HCT116 (cell line): ENCODE measurements around the gene CDC6. TPM values are rescaled to one million over a fixed set of nuclear protein-coding genes. Genes with fewer than 3 reads are reported as not detected.

ENCODE experiments used
- ATAC-seq: fragments of 200-7000 bp; cut with Tn5 transposase; 2 replicates; pipeline ENCODE4 v1.9.1; 2020; ENCODE audit warnings: mild to moderate bottlenecking, moderate library complexity
- BruUV-seq: library from RNA; stranded (reverse); fragments of 400-500 nt; replicated peaks from 2 replicates; lab custom pipeline; 2021; lab: Mats Ljungman, UMichigan
- CTCF ChIA-PET: fragments of 300-600 bp; sonication (Branson Sonifier 250); formaldehyde crosslinking; loops from one replicate; lab custom pipeline; 2021; ENCODE audit warnings: antibody characterized with exemption; lab: Charles Lee
- POLR2A ChIA-PET: fragments of 300-600, 350-600 bp; sonication (Branson Sonifier 250); formaldehyde crosslinking; loops from one replicate; lab custom pipeline; 2021; ENCODE audit warnings: antibody characterized with exemption; lab: Charles Lee
- RAD21 ChIA-PET, 2 experiments: fragments of 300-600 bp; sonication (Branson Sonifier 250); formaldehyde crosslinking; loops; one replicate each; lab custom pipeline; 2023; ENCODE audit warnings: low total read pairs in 2 of 2; ENCODE audit not compliant: uncharacterized antibody in 2 of 2, unreplicated experiment in 2 of 2, low non-redundant PET in 1 of 2; lab: Charles Lee
- DNase-seq: peaks from one replicate; pipeline ENCODE4 v3.0.0-alpha.2; 2010; ENCODE audit warnings: low read depth, low spot score
- H2AFZ ChIP-seq: fragments of 200-600 bp; shearing (Covaris generic), sonication (generic); 2 replicates; pipeline ENCODE4 v1.6.1; 2017; ENCODE audit warnings: low read depth, mixed run types, mixed read lengths, antibody characterized with exemption, low read length; ENCODE audit not compliant: poor library complexity, severe bottlenecking
- H3K27ac ChIP-seq: 2 replicates; pipeline ENCODE4 v1.5.1; 2012; ENCODE audit warnings: low read depth, low read length
- H3K27me3 ChIP-seq: fragments of 200-600 bp; sonication (generic); 2 replicates; pipeline ENCODE4 v1.6.1; 2016; ENCODE audit warnings: mixed run types, low read length, mixed read lengths; ENCODE audit not compliant: insufficient read depth
- H3K36me3 ChIP-seq, 2 experiments: fragments of 200-500 bp in 1 of 2; fragments of 200-600 bp in 1 of 2; sonication (Bioruptor generic) in 1 of 2; sonication (generic) in 1 of 2; 2 replicates each; pipeline versions ENCODE4 v1.5.1 to v1.6.1; 2014 to 2016; ENCODE audit warnings: low read length in 2 of 2, inconsistent platforms in 1 of 2, mixed read lengths in 1 of 2, mixed run types in 1 of 2; ENCODE audit not compliant: insufficient read depth in 2 of 2, control insufficient read depth in 1 of 2
- H3K4me1 ChIP-seq, 2 experiments: fragments of 200-600 bp in 1 of 2; sonication (generic) in 1 of 2; 2 replicates each; pipeline versions ENCODE4 v1.5.1 to v1.6.1; 2012 to 2017; ENCODE audit warnings: low read length in 2 of 2, inconsistent platforms in 1 of 2, mild to moderate bottlenecking in 1 of 2, mixed read lengths in 1 of 2, mixed run types in 1 of 2, moderate library complexity in 1 of 2; ENCODE audit not compliant: insufficient read depth in 2 of 2, control insufficient read depth in 1 of 2
- H3K4me2 ChIP-seq: fragments of 200-600 bp; sonication (generic); 2 replicates; pipeline ENCODE4 v1.6.1; 2017; ENCODE audit warnings: mixed run types, low read length, mixed read lengths
- H3K4me3 ChIP-seq, 2 experiments: fragments of 200-600 bp in 1 of 2; sonication (generic) in 1 of 2; replicated peaks in 1 of 2; 2 replicates each; pipeline ENCODE4 v1.5.1; 2011 to 2016; ENCODE audit warnings: low read length in 2 of 2, control low read depth in 1 of 2, low read depth in 1 of 2, mild to moderate bottlenecking in 1 of 2, mixed read lengths in 1 of 2, mixed run types in 1 of 2
- H3K79me2 ChIP-seq: fragments of 200-600 bp; sonication (generic); 2 replicates; pipeline ENCODE4 v1.6.1; 2017; ENCODE audit warnings: mild to moderate bottlenecking, mixed run types, low read length, moderate library complexity, mixed read lengths; ENCODE audit not compliant: insufficient read depth
- H3K9ac ChIP-seq: fragments of 200-600 bp; sonication (generic); 2 replicates; pipeline ENCODE4 v1.6.1; 2016; ENCODE audit warnings: low read length, mixed read lengths
- H3K9me2 ChIP-seq: fragments of 200-600 bp; sonication (generic), shearing (Covaris generic); 2 replicates; pipeline ENCODE4 v1.6.1; 2017; ENCODE audit warnings: mixed run types, mild to moderate bottlenecking, moderate library complexity; ENCODE audit not compliant: insufficient read depth
- H3K9me3 ChIP-seq, 2 experiments: fragments of 200-500 bp in 1 of 2; fragments of 200-600 bp in 1 of 2; sonication (Bioruptor generic) in 1 of 2; sonication (generic) in 1 of 2; 2 replicates each; pipeline ENCODE4 v1.6.1; 2014 to 2017; ENCODE audit warnings: low read length in 2 of 2, mixed read lengths in 2 of 2, inconsistent platforms in 1 of 2, low read depth in 1 of 2, mild to moderate bottlenecking in 1 of 2, mixed run types in 1 of 2, moderate library complexity in 1 of 2; ENCODE audit not compliant: control insufficient read depth in 1 of 2, insufficient read depth in 1 of 2
- H4K20me1 ChIP-seq: fragments of 200-600 bp; sonication (generic), shearing (Covaris generic); 2 replicates; pipeline ENCODE4 v1.6.1; 2017; ENCODE audit warnings: mixed run types, mild to moderate bottlenecking, moderate library complexity; ENCODE audit not compliant: insufficient read depth
- ATF3 ChIP-seq: IDR thresholded peaks from 2 replicates; pipeline ENCODE4 v1.6.1; 2012
- EGR1 ChIP-seq: IDR thresholded peaks from 2 replicates; pipeline ENCODE4 v1.6.1; 2012; ENCODE audit warnings: low read depth
- EZH2 ChIP-seq: fragments of 200-600 bp; sonication (generic); IDR thresholded peaks from 2 replicates; pipeline ENCODE4 v1.6.1; 2017; ENCODE audit warnings: antibody characterized with exemption, mixed run types
- EZH2phosphoT487 ChIP-seq: fragments of 200-600 bp; IDR thresholded peaks from 2 replicates; pipeline ENCODE4 v1.6.1; 2018; ENCODE audit warnings: antibody characterized with exemption, borderline replicate concordance
- FOSL1 ChIP-seq: IDR thresholded peaks from 2 replicates; pipeline ENCODE4 v1.6.1; 2012; ENCODE audit warnings: low read depth
- JUND ChIP-seq: IDR thresholded peaks from 2 replicates; pipeline ENCODE4 v1.6.1; 2012
- MAX ChIP-seq: IDR thresholded peaks from 2 replicates; pipeline ENCODE4 v1.6.1; 2012
- POLR2A ChIP-seq: IDR thresholded peaks from 2 replicates; pipeline ENCODE4 v1.7.0; 2011; ENCODE audit warnings: borderline replicate concordance; ENCODE audit not compliant: insufficient read depth, insufficient read length; ENCODE audit errors: extremely low read depth
- POLR2AphosphoS5 ChIP-seq: IDR thresholded peaks from 2 replicates; pipeline ENCODE4 v1.6.1; 2011; ENCODE audit warnings: mild to moderate bottlenecking, low read depth, low read length, moderate library complexity
- RAD21 ChIP-seq: IDR thresholded peaks from 2 replicates; pipeline ENCODE4 v1.6.1; 2012; ENCODE audit warnings: low read depth, mild to moderate bottlenecking
- SIN3A ChIP-seq: IDR thresholded peaks from 2 replicates; pipeline ENCODE4 v1.6.1; 2012; ENCODE audit warnings: low read depth
- SP1 ChIP-seq: IDR thresholded peaks from 2 replicates; pipeline ENCODE4 v1.6.1; 2012; ENCODE audit warnings: low read depth
- YY1 ChIP-seq: IDR thresholded peaks from 2 replicates; pipeline ENCODE4 v1.6.1; 2011; ENCODE audit warnings: low read length, low read depth, moderate library complexity, mild to moderate bottlenecking; ENCODE audit not compliant: insufficient replicate concordance; ENCODE audit errors: extremely low read depth
- ZFX ChIP-seq: fragments of 450-650 bp; IDR thresholded peaks from 2 replicates; pipeline ENCODE4 v1.6.1; 2017
- ZNF274 ChIP-seq: fragments of 200-500 bp; sonication (Bioruptor generic); IDR thresholded peaks from 2 replicates; pipeline ENCODE4 v1.6.1; 2014; ENCODE audit warnings: mild to moderate bottlenecking, low read depth, low read length, inconsistent platforms
- intact Hi-C: fragments of 100-400 bp; cut with micrococcal nuclease; formaldehyde crosslinking; loops from 2 replicates; pipeline ENCODE4 v1.10.0; 2022
- total RNA-seq: library from RNA; stranded (reverse); gene quantifications from one replicate; pipeline ENCODE4 v1.2.1, GENCODE V29; 2021; ENCODE audit not compliant: unreplicated experiment
- TF ChIP-seq, protein P1 (sequence below): IDR thresholded peaks from 2 replicates; pipeline ENCODE4 v1.6.1; 2011; ENCODE audit warnings: mild to moderate bottlenecking, low read length, moderate library complexity; ENCODE audit not compliant: insufficient replicate concordance; ENCODE audit errors: extremely low read depth

The CDC6 gene
- total RNA-seq, 1 experiment from 2014 or later, result 117 TPM

- no peak for DNase-seq
- peak; percentile 8; the same call in 1 of the 2 replicates for ATAC-seq
- Histone ChIP-seq H3K27me3 (no peaks in the 10 kb centered on the region), H3K4me1 (peaks cover 77 to 97% of the 10 kb centered on the region in 2 experiments), H3K79me2 (no peaks in the 10 kb centered on the region), H3K4me2 (peak overlapping the region; percentile 77), H2AFZ (no peak overlapping the region), H3K4me3 (0 out of 4 replicates have a peak overlapping the region, but pooled peaks of 1 of the 2 experiments have one; percentile 4), H3K9me3 (no peaks in the 10 kb centered on the region), H4K20me1 (no peaks in the 10 kb centered on the region), H3K27ac (peak overlapping the region; percentile 56), H3K9me2 (no peaks in the 10 kb centered on the region), H3K9ac (peak overlapping the region; percentile 34), H3K36me3 (no peaks in the 10 kb centered on the region; a peak in 1 of 4 replicates)
- intact Hi-C loops, result no loop called here
- CTCF ChIA-PET, result interaction anchor here (0.6 to 1.0 kb wide), 4 partner anchors 8 to 164 kb away, joined by 3 read pairs; no protein-coding TSS in a partner anchor
- no TSS peak for BruUV-seq
- RAD21 ChIA-PET, result no interaction called here
- TF ChIP-seq SP1, result peak; percentile 69
- no peak; the same call in 1 of the 2 replicates for TF ChIP-seq RAD21
- TF ChIP-seq YY1, result peak; percentile 7
- TF ChIP-seq EGR1, result no peak
- peak; percentile 38 for TF ChIP-seq POLR2AphosphoS5
- peak; percentile 63 for TF ChIP-seq MAX
- no peak for TF ChIP-seq ZFX
- TF ChIP-seq FOSL1, result peak; percentile 51
- no peak for TF ChIP-seq ATF3
- TF ChIP-seq EZH2, result no peak
- no peak for TF ChIP-seq POLR2A
- 0 out of 2 replicates have a peak, but pooled peaks have one; percentile 40 for TF ChIP-seq SIN3A
- TF ChIP-seq ZNF274, result no peak
- peak; percentile 59 for TF ChIP-seq JUND
- TF ChIP-seq, protein P1, sequence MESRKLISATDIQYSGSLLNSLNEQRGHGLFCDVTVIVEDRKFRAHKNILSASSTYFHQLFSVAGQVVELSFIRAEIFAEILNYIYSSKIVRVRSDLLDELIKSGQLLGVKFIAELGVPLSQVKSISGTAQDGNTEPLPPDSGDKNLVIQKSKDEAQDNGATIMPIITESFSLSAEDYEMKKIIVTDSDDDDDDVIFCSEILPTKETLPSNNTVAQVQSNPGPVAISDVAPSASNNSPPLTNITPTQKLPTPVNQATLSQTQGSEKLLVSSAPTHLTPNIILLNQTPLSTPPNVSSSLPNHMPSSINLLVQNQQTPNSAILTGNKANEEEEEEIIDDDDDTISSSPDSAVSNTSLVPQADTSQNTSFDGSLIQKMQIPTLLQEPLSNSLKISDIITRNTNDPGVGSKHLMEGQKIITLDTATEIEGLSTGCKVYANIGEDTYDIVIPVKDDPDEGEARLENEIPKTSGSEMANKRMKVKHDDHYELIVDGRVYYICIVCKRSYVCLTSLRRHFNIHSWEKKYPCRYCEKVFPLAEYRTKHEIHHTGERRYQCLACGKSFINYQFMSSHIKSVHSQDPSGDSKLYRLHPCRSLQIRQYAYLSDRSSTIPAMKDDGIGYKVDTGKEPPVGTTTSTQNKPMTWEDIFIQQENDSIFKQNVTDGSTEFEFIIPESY, result no peak
- no peak for TF ChIP-seq EZH2phosphoT487
- POLR2A ChIA-PET, result interaction anchor here (0.5 kb wide), 1 partner anchor 80 kb away, joined by 3 read pairs; no protein-coding TSS in a partner anchor
These were observed 23.9 kb downstream of the CDC6 start for GRCh38 chr17:40311575-40311974.
